ENCODE results near the gene TENM4. TPM values are rescaled to one million over a fixed set of nuclear protein-coding genes. Genes with fewer than 3 reads are reported as not detected.
A peak's percentile ranks its signal among the peaks of the same experiment; 100 is the strongest.

Gene TENM4
- total and polyA plus RNA-seq, 2 of the 13 experiments (the other 11 are each of a cell fraction or from before 2014, with no cell fraction given), result not detected

DNA sequence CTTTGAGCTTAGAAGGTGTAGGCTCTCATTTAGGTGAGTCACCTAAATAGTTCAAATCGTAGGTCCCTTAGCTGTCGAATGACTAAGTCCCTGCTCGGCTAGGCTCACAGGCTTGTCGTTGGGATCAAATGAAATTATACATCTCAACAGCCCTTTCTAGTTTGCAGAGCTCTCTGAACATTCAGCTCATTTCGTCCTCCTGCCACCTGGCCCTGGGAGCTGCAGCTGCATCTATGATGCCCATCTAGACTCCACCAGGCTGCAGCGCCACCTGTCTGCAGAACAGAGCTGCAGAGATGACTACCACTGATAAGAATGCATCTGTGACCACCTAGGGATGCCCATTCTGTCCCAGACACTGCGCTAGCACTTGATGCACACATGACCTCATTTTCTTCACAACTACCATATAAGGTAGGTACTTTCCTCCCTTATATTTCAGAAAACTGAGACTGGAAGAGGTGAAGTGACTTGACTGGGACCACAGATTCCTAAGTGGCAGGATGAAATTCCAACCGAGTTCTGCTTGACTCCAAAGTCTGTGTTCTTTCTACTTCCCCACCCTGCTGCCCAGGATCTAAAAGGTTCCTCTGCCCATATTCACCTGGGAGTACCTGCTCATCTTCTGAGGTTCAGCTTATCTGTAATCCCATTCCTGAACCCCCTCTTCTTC is 725.1 kb downstream of the TENM4 start:
- no peaks in the 10 kb centered on the region for H3K36me3 ChIP-seq (replicated peaks in 1 of 2; ENCODE audit: control insufficient read depth in 1 of 2, insufficient read depth in 2 of 2, low read length in 2 of 2)
- H3K79me2 ChIP-seq (ENCODE audit: insufficient read depth, low read length), result no peaks in the 10 kb centered on the region
- no peaks in the 10 kb centered on the region; a peak in 1 of 5 replicates for H3K27me3 ChIP-seq (ENCODE audit: control insufficient read depth in 1 of 2, insufficient read depth in 2 of 2, low read length in 2 of 2)
- H3K4me1 ChIP-seq (ENCODE audit: insufficient read depth, low read length), result no peaks in the 10 kb centered on the region
- peak; percentile 78 for FAIRE-seq
- peak; percentile 97 for ATAC-seq
- BruUV-seq (replicated peaks), result no TSS peak
- no peaks in the 10 kb centered on the region for H4K20me1 ChIP-seq (ENCODE audit: insufficient read depth, low read length)
- DNase-seq (ENCODE audit: low spot score), result peak; percentile 57
- in situ Hi-C loops (cut with HindIII; ENCODE audit: extremely low pct_ligation_motif_present, low pct_unique_long_range_greater_than_20kb), result loop anchor here (5.0 kb wide), 1 partner anchor 68 kb away; no protein-coding TSS in a partner anchor
- H3K9me3 ChIP-seq (ENCODE audit: low read length), result no peaks in the 10 kb centered on the region
- no peak overlapping the region for H2AFZ ChIP-seq (ENCODE audit: low read length)
- intact Hi-C loops (cut with micrococcal nuclease; ENCODE audit: unreplicated experiment), result loop anchor here (1.0 kb wide), 2 partner anchors 65 to 70 kb away; no protein-coding TSS in a partner anchor
- 4% methylated on average over 8 of the region's 8 CpGs for WGBS (ENCODE audit: low lambda C conversion rate)
- no peak overlapping the region for H3K4me3 ChIP-seq (replicated peaks in 1 of 3; ENCODE audit: insufficient read depth in 1 of 3, low read depth in 2 of 3, low read length in 3 of 3)
- no peak overlapping the region for H3K27ac ChIP-seq (ENCODE audit: extremely low read length, insufficient read depth, low read length)
- CTCF ChIA-PET (ENCODE audit: low intra/inter-chr PET ratio, low total read pairs), result interaction anchor here (3.6 kb wide), 1 partner anchor 70 kb away, joined by 36 read pairs; no protein-coding TSS in a partner anchor
- no peak overlapping the region for H3K9ac ChIP-seq (ENCODE audit: insufficient read depth, low read depth, low read length)
- no peak overlapping the region for H3K4me2 ChIP-seq (ENCODE audit: low read depth, low read length)
- POLR2A ChIA-PET, result no interaction called here
- TF ChIP-seq HOXA7 (CRISPR knock-in tag; IDR thresholded peaks at IDR 0.05), result no peak
- TF ChIP-seq HOXA3 (CRISPR knock-in tag; IDR thresholded peaks at IDR 0.05), result no peak
- peak; percentile 90 for TF ChIP-seq FOSL2 (CRISPR knock-in tag; IDR thresholded peaks at IDR 0.05)
- no peak for TF ChIP-seq TRIM24 (CRISPR knock-in tag; IDR thresholded peaks at IDR 0.05)
- TF ChIP-seq, protein P1, sequence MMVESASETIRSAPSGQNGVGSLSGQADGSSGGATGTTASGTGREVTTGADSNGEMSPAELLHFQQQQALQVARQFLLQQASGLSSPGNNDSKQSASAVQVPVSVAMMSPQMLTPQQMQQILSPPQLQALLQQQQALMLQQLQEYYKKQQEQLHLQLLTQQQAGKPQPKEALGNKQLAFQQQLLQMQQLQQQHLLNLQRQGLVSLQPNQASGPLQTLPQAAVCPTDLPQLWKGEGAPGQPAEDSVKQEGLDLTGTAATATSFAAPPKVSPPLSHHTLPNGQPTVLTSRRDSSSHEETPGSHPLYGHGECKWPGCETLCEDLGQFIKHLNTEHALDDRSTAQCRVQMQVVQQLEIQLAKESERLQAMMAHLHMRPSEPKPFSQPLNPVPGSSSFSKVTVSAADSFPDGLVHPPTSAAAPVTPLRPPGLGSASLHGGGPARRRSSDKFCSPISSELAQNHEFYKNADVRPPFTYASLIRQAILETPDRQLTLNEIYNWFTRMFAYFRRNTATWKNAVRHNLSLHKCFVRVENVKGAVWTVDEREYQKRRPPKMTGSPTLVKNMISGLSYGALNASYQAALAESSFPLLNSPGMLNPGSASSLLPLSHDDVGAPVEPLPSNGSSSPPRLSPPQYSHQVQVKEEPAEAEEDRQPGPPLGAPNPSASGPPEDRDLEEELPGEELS (CRISPR knock-in tag; IDR thresholded peaks at IDR 0.05), result no peak
- no peak for TF ChIP-seq ARID2 (CRISPR knock-in tag; IDR thresholded peaks at IDR 0.05; ENCODE audit: borderline replicate concordance)
- peak; percentile 62 for TF ChIP-seq ATF3 (CRISPR knock-in tag; IDR thresholded peaks at IDR 0.05)
- 0 out of 2 replicates have a peak, but pooled peaks have one; percentile 17 for TF ChIP-seq FOSL1 (CRISPR knock-in tag; IDR thresholded peaks at IDR 0.05; ENCODE audit: borderline replicate concordance)
- no peak for TF ChIP-seq ZNF570 (CRISPR knock-in tag; IDR thresholded peaks at IDR 0.05; ENCODE audit: borderline replicate concordance)
- TF ChIP-seq JUND (CRISPR knock-in tag; IDR thresholded peaks at IDR 0.05), result peak; percentile 78
- TF ChIP-seq RAD21 (CRISPR knock-in tag; IDR thresholded peaks at IDR 0.05), result peak; percentile 36; the same call in 1 of the 2 replicates
- TF ChIP-seq KLF12 (CRISPR knock-in tag; IDR thresholded peaks at IDR 0.05; ENCODE audit: borderline replicate concordance), result no peak
- TF ChIP-seq THYN1 (CRISPR knock-in tag; IDR thresholded peaks at IDR 0.05; ENCODE audit: borderline replicate concordance, low read depth), result no peak
- peak; percentile 33; the same call in 1 of the 2 replicates for TF ChIP-seq SMC3 (IDR thresholded peaks at IDR 0.05; ENCODE audit: low read length)
- TF ChIP-seq, protein P2, sequence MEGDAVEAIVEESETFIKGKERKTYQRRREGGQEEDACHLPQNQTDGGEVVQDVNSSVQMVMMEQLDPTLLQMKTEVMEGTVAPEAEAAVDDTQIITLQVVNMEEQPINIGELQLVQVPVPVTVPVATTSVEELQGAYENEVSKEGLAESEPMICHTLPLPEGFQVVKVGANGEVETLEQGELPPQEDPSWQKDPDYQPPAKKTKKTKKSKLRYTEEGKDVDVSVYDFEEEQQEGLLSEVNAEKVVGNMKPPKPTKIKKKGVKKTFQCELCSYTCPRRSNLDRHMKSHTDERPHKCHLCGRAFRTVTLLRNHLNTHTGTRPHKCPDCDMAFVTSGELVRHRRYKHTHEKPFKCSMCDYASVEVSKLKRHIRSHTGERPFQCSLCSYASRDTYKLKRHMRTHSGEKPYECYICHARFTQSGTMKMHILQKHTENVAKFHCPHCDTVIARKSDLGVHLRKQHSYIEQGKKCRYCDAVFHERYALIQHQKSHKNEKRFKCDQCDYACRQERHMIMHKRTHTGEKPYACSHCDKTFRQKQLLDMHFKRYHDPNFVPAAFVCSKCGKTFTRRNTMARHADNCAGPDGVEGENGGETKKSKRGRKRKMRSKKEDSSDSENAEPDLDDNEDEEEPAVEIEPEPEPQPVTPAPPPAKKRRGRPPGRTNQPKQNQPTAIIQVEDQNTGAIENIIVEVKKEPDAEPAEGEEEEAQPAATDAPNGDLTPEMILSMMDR (CRISPR knock-in tag; IDR thresholded peaks at IDR 0.05), result peak; percentile 82
- TF ChIP-seq KDM2A (CRISPR knock-in tag; IDR thresholded peaks at IDR 0.05; ENCODE audit: borderline replicate concordance, low read depth), result peak; percentile 43; the same call in 1 of the 2 replicates
- TF ChIP-seq HMGXB4 (CRISPR knock-in tag; IDR thresholded peaks at IDR 0.05; ENCODE audit: borderline replicate concordance in 1 of 2, low read depth in 1 of 2), result 0 out of 4 replicates have a peak, but pooled peaks of 1 of the 2 experiments have one; percentile 41

All from HepG2 (cell line).